ENCODE data around the gene MMEL1. TPM values are rescaled to one million over a fixed set of nuclear protein-coding genes. Genes with fewer than 3 reads are reported as not detected.

The MMEL1 gene
- total and polyA plus RNA-seq, 8 donors: 0.39 to 8.7 (median 2.5) TPM

DNA sequence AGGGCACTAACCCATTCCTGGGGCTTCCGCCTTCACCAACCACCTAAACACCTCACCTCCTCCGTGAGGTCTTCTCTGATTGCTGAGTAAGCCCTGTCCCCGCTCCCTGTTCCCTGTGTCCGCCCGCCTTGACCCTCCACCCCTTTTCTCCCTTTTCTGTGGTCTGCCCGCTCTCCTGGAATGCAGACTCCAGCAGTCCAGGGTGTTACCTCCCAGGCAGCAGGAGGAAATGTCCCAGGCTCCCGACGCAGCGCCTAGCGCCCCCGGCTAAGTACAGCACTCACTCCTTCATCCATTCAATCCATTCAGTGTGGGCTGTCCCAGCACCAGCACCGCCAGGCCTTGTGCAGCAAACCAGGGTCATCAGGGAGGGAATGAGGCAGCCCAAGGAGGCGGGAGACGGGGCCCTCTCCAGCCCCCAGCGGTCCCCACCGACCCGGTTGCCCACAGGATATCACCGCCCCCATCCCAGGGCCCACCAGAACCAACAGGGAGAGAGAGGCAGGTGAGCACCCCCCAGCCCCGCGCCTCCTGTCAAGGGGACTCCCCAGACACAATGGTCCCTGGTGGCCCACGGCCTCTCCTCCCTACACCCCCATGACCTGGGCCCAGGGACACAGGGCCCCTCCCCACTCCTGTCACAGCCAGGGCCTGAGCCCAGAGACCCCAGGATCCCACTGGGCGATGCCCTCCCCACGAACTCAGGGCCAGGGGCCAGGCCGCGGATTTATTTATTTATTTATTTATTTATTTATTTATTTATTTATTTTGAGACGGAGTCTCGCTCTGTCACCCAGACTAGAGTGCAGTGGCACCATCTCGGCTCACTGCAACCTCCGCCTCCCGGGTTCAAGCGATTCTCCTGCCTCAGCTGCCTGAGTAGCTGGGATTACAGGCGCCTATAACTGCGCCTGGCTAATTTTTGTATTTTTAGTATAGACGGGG, 66.4 kb downstream of the MMEL1 start:
- H3K9me3 ChIP-seq: no peaks in the 10 kb centered on the region
- H3K4me3 ChIP-seq: no peak overlapping the region
- H3K4me1 ChIP-seq: no peaks in the 10 kb centered on the region
- 64 to 77% methylated on average over 29 to 34 of the region's 34 CpGs for whole genome bisulfite sequencing, 2 donors
- no peak for TF ChIP-seq CTCF (IDR thresholded peaks at IDR 0.05)
- ATAC-seq (peak in 3 of 4 donors; percentile 15 to 33 (median 23)), DNase-seq (peak in 3 of 6 donors; percentile 15 to 56 (median 50)), FAIRE-seq (no peak)
- no peak overlapping the region for H3K27ac ChIP-seq
- H3K27me3 ChIP-seq: no peaks in the 10 kb centered on the region
- H3K36me3 ChIP-seq: no peaks in the 10 kb centered on the region
- intact Hi-C loops (cut with DNase I): no loop called here

DNA sequence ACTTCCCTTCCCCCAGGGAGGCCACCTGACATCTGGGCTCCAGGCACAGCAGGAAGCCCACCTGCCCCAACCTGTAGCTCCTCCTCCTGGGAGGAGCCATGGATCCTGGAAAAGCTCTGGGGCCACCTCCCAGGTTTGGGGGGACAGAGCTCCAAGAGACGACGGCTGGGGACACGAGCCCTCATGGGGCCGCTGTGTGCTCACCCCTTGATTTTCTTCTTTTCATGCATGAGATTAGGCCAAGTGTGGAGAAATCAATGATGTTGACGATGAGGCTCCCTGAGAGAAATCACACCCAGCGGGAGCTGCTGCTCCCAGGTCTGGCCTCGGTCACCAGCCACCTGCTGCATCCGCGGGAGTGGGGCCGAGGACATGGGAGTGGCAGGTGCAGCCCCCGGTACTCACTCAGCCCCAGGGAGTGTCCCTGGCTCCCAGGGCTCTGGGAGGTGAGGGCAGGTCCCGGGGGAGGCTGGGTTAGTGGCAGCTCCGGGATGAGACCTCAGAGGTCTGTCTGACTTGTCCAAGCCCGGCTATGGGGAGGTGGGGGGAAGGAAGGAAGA, 67.9 kb downstream of the MMEL1 start:
- 19 to 33% methylated on average over 14 of the region's 14 CpGs for WGBS, 2 donors
- ATAC-seq (peak in 1 of 4 donors; percentile 34), DNase-seq (peak in 2 of 6 donors; percentile 28 to 53), FAIRE-seq (no peak)
- Histone ChIP-seq H3K36me3 (no peaks in the 10 kb centered on the region), H3K9me3 (no peaks in the 10 kb centered on the region), H3K27me3 (no peaks in the 10 kb centered on the region), H3K4me3 (no peak overlapping the region), H3K27ac (no peak overlapping the region), H3K4me1 (no peaks in the 10 kb centered on the region)
- TF ChIP-seq CTCF (IDR thresholded peaks at IDR 0.05): no peak
- intact Hi-C loops (cut with DNase I): no loop called here

DNA sequence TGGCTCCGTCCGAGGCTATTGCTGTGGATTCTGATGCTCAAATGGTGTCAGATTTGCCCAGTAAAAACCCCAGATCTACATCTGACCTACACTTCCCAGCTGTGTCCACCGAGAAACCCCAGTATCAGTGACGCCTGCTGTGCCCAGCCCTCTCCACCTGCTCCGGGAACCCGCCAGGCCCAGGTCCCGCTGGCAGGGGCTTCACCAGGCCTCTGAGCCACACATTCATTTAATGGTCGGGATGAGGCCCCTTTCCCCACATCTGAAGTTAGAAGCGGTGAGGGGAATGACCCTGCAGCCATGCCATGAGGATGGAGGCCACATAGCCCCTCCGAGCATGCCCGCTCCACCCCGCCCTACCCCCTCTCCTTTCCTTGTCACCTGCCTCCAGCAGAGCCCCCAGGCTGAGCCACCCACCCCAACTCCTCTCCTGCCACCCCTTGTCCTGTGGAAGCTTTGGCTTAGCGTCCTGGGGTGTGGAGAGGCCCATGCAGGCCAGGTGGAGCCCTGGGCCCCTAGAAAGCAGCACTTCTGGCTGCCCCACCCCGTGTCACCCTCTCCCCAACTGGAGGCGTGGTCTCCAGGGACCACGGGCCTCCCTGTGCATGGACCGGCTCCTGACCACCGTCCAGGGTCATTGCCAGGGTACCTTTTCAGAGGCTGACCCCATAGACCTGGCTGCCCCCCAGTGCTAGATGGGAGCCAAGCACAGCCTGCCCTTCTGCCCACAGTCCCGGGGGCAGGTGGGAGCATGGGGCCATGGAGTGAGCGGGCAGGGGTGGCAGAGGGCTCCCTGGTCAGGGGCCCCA, 68.6 kb downstream of the MMEL1 start:
- Histone ChIP-seq H3K27me3 (no peaks in the 10 kb centered on the region), H3K9me3 (no peaks in the 10 kb centered on the region), H3K4me3 (no peak overlapping the region), H3K36me3 (no peaks in the 10 kb centered on the region), H3K27ac (no peak overlapping the region), H3K4me1 (no peaks in the 10 kb centered on the region)
- TF ChIP-seq CTCF (IDR thresholded peaks at IDR 0.05): no peak
- intact Hi-C loops (cut with DNase I): no loop called here
- DNase-seq: peak in 2 of 6 donors; percentile 30 to 49
- WGBS, 2 donors: 71 to 81% methylated on average over 19 to 20 of the region's 20 CpGs
- no peak for FAIRE-seq
- ATAC-seq: no peak

DNA sequence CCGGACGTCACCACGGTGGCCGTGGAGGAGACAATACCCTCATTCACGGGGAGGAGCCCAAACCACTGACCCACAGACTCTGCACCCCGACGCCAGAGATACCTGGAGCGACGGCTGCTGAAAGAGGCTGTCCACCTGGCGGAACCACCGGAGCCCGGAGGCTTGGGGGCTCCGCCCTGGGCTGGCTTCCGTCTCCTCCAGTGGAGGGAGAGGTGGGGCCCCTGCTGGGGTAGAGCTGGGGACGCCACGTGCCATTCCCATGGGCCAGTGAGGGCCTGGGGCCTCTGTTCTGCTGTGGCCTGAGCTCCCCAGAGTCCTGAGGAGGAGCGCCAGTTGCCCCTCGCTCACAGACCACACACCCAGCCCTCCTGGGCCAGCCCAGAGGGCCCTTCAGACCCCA, 69.6 kb downstream of the MMEL1 start:
- no peaks in the 10 kb centered on the region for H3K27me3 ChIP-seq
- H3K4me1 ChIP-seq: no peaks in the 10 kb centered on the region
- no peak overlapping the region for H3K4me3 ChIP-seq
- H3K27ac ChIP-seq: no peak overlapping the region
- DNase-seq: peak in 2 of 6 donors; percentile 22 to 67
- TF ChIP-seq CTCF (IDR thresholded peaks at IDR 0.05): no peak
- 88 to 89% methylated on average over 18 of the region's 18 CpGs for WGBS, 2 donors
- FAIRE-seq: no peak
- H3K9me3 ChIP-seq: no peaks in the 10 kb centered on the region
- intact Hi-C loops (cut with DNase I): no loop called here
- ATAC-seq: no peak
- H3K36me3 ChIP-seq: no peaks in the 10 kb centered on the region

Data from pancreas (tissue), 10 donors.